Putamen (tissue), 1 donor: ENCODE data around the gene FREM3.

Source experiments
- DNase-seq: peaks from one replicate; pipeline ENCODE4 v3.0.0-alpha.2; 2016; ENCODE audit warnings: low spot score

FREM3 gene

GRCh38 chr4:143667461-143667860 is 33.0 kb downstream of the FREM3 start:
- peak; percentile 1 for DNase-seq

DNA sequence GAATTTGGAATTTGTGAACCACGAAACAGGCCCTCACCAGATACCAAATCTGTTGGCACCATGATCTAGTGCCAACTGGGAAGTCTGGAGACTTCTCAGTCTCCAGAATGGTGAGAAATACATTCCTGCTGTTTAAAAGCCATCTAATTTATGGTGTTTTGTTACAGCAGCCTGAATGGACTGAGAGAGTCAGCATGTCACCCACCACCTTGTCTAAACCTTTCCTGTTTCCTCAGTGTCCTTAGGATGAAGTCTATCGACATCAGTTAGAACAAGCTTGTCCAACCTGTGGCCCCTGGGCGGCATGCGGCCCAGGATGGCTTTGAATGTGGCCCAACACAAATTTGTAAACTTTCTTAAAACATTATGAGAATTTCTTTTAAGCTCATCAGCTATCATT is 42.1 kb downstream of the FREM3 start:
- no peak for DNase-seq

DNA sequence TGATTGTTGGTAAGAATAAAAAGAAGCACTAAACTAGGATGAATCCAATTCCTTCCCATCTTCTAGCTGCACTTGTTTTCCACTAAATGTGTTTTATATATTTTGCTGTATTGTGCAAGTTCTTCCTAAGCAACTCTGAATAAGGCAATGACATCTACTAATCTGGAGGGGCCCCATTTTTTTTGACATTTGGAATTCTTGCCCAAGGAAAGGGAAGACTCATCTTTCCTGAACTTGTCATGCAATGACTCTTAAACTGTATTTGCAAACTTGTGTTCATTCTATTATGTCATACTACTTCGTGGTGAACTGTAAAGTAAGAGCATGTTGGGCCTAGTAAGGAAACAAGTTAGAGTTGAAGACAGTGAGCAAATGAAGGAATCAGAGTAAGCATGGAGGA is 45.9 kb downstream of the FREM3 start:
- no peak for DNase-seq

GRCh38 chr4:143653031-143653430 is 47.4 kb downstream of the FREM3 start:
- no peak for DNase-seq

DNA sequence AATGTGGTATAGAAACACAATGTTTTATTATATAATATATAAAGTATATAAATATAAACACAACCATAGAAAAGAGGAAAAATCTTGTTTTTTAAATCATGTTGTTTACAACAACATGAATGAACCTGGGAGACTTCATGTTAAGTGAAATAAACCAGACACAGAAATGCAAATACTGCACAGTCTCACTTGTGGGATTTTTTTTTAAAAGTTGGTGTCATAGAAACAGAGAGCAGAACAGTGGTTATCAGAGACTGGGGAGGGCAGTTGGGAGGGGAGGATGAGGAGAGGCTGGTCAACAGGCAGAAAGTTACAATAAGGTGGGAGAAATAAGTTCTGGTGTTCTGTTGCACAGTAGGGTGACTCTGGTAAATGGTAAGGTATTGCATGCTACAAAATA is 57.1 kb downstream of the FREM3 start:
- no peak for DNase-seq

- DNase-seq = no peak
These were observed 57.9 kb downstream of the FREM3 start for GRCh38 chr4:143642611-143643010.

DNA sequence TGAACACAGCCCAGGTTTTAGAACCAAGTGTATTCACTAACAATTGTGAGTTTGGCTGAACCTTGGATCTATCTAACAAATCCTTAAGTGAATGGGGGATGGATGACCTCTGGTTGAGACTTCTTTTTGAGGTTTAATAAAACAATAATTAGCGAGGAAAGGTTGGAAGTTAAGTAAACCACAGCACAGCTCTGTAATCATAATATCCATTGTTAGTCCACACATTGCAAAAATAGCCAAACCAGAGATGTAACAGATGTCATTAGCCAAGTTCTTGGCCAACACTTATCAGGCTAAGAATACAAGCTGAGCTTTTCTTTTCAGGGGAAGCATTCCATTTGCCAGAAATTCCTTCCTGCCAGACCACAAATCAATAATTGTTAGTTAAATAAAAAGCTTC is 59.1 kb downstream of the FREM3 start:
- no peak for DNase-seq

- DNase-seq = no peak
These were observed 65.7 kb downstream of the FREM3 start for GRCh38 chr4:143634763-143635162.

GRCh38 chr4:143633833-143634232 is 66.6 kb downstream of the FREM3 start:
- DNase-seq = no peak

GRCh38 chr4:143626134-143626911 is 74.2 kb downstream of the FREM3 start:
- no peak for DNase-seq

DNA sequence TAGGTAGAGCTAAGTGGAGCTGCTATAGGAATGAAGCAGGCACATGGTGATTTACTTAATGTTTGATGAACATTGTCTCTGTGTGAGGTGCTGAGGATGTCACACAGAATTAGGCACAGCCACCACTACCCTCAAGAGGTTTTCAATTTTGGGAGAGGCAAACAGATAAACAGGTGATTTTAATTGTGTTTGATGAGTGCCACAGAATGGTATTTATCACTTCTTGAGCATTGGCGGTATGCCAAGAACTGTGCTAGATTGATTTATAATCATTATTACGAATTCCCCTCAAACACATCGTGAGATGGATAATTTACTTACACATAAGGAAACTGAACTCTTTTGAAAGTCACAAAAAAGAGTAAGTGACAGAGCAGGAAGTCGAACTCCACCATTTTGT is 74.8 kb downstream of the FREM3 start:
- no peak for DNase-seq

DNA sequence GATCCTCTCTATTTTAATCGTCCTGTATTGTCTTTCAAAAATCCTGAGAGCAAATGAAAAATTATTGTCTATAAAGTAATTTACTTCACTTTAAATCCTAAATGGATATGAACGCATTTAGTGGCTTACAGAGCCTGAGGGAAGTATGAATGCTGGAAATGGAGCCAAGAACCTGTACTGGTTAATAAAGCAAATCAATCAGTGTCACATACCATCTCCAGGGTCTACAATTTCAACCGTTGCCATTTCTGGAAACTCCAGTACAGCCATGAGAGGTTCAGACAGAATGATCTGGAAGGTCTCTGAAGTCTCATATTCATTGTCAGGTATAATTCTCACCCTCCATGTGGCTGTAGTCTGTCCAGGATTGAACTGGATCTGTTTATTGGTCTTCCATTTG is 76.6 kb downstream of the FREM3 start:
- DNase-seq = no peak

DNA sequence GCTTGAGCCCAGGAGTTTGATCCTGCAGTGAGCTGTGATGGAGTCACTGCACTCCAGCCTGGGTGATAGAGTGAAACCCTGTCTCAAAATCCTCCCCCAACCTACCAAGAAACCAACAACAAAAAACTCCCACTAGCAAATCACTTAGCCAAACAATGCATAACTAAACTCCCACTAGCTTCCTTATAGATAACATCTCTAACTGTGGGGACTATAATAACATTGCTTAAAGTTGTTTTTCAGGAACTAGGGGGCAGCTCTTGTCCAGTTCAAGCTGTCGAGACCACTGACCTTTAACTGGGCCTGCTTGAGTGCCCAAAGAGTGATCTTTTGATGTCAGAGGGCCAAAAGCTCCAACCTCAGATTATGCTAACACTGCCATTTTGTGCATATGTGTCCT is 81.7 kb downstream of the FREM3 start:
- no peak for DNase-seq

DNA sequence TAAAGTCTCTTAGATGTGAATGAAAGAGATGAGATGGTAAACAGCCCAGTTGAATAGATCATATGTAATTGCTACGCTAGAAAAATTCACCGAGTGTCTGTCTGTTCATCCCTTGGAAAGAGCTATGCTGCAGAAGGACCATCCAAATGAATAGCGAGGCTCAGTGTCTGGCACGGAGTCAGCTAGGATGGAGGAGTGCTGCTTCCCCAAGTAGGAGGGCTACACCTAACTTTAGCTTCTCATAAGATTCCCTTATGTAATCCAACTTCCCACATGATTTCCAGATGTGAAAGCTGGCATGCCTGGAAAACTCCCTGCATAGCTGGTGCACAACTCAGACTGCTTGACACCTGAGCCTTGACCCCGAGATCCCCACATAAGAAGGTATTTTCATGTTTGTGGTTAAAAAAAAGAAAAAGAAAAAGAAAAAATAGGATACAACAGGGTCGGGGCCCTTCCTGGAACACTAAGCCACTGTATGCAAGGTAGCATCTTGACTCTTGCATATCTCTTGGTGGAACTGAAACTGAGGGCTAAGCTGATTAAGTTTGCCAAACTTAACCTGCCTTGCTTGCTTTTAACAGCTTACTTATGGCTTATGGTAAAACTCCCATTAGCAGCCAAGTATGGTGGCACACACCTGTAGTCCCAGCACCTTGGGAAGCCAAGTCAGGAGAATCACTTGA is 82.3 kb downstream of the FREM3 start:
- DNase-seq = no peak

DNA sequence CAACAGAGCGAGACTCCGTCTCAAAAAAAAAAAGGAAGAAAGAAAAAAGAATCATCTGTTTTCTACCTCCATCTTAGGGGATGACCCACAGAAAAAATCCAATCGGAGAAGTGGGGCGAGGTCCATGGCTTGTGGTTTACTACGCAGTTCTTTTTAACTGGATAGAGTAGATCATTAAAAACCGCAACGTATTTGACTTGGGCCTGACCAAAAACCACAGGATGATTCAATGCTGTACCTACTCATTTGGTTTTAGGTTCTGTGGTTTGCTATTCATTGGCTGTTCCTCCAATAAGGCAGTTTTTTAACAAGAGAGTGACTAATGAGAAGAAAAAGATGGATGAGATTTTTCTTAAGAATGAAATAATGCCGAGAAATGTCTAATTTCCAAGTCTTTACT is 83.7 kb downstream of the FREM3 start:
- DNase-seq = no peak

DNA sequence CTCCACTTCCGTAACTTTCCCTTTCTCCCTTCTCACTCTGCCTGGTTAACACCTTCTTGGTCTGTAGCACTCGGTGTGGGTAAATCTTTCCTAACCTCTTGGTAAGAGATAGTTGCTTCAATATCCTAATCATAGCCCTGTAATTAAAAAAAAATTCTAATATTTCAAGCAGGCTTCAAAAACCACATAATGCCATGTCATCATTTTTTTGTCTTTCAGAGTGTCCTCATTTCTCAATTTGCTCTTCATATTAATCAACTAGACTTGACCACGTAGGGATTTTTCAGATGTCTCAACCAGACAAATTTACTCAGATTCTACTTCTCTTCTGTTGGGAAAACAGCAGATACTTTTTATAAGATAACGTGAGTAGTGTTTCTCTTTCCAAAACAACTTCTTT is 91.0 kb downstream of the FREM3 start:
- DNase-seq = no peak

DNA sequence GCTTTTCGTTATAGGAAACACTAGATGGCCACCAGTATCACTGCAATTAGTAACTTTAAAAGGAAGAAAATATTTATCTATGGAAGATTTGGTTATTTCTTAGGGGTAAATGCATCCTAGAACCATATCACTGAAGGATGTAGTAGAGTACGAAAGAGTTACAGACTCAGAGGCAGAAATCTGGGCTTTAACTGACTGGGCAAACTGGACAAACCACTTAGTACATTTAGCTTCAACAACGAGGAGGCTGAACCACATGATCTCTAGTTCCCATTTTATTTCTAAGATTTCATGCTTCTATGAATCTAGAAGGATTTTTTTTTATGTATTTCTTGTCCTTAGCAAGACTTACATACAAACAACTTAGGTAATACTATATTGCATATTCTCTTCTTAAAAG is 94.0 kb downstream of the FREM3 start:
- DNase-seq = no peak

GRCh38 chr4:143599827-143600226 is 100.6 kb downstream of the FREM3 start:
- no peak for DNase-seq

DNA sequence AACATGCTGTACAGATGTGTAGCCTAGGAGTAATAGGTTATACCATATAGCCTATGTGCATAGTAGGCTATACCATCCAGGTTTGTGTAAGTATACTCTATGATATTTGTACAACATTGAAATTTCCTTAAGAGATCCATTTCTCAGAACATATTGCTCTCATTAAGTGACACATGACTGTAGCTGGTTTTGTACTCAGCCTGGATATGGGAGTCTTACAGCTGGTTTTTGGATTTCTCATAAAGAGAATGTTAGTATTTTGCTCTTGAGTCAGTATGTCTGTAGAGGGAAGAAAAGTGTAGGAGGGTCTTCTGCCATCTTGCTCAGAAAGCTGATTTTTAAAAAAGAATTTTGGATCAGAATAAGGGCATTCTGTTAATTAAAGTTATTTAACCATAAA is 101.7 kb downstream of the FREM3 start:
- no peak for DNase-seq

DNA sequence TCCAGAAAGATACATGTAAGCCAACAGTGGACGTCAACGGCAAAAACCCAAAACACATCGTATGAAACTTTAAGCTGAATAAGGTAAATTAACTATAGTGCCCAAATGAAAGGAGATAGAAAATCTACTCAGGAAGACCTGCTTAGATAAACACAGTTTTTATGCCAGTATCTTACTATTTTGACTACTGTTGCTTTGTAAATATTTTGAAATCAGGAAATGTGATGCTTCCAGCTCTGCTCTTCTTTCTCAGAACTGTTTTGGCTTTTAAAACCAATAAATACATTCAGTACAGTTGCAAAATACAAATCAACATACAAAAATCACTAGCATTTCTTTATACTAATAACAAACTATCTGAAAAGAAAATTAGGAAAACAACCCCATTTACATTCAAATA is 103.2 kb downstream of the FREM3 start:
- DNase-seq = no peak

DNA sequence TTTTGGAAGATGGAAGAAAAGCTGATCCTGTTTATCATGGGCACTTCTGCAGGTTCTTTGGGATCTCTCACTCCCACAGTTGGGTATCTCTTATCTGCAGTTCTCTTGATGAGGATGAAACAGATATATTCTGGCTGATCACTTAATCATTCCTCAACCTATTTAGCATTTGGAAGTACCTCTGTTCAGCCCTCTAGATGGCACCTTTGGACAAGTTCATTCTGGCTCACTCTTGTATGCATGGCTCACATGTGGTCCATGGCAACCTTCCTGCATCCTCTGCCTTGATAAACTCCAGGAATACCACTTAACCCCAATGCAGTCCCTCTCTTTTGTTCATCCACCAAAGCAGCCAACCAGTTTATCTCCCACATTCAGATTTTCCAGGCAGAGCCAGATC is 112.8 kb downstream of the FREM3 start:
- no peak for DNase-seq

- no peak for DNase-seq
These were observed 114.4 kb downstream of the FREM3 start for GRCh38 chr4:143586080-143586479.

GRCh38 chr4:143585548-143585947 is 114.9 kb downstream of the FREM3 start:
- DNase-seq = no peak
